Islet precursor cell (in vitro differentiated cells): Measurements from ENCODE around the gene PARD3B.
A peak's percentile ranks its signal among the peaks of the same experiment; 100 is the strongest.

ENCODE experiments used
- DNase-seq: peaks from one replicate; pipeline ENCODE4 v3.0.0-alpha.2; 2018

PARD3B gene

GRCh38 chr2:205441524-205441923 lies 896.2 kb downstream of the PARD3B start:
- DNase-seq, result no peak

- DNase-seq, result no peak
Observed at GRCh38 chr2:205448189-205448588, 902.9 kb downstream of the PARD3B start.

- DNase-seq, result no peak
Observed at GRCh38 chr2:205451901-205452512, 906.7 kb downstream of the PARD3B start.

DNA sequence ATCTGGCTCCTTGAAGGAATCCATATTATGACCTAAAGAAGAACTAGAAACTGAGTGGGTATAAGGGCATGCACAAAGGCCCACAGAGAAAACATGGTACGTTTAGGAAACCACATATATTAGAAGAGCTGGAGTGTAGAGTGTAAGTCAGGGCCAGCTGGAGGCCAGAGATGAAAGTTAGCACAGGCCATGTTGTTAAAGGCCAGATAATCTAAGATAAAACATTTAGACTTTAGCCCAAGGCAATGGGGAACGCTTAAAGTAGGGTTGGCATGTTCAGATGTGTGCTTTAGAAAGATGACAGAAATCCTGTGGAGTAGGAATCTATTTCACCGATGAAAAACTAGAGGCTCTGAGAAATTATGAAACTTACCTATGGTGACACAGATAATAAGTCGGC lies 907.9 kb downstream of the PARD3B start:
- DNase-seq, result no peak

- DNase-seq, result no peak
Observed at GRCh38 chr2:205456682-205457081, 911.4 kb downstream of the PARD3B start.

- DNase-seq, result no peak
Observed at GRCh38 chr2:205460217-205460616, 914.9 kb downstream of the PARD3B start.

GRCh38 chr2:205461169-205461568 lies 915.9 kb downstream of the PARD3B start:
- no peak for DNase-seq

- no peak for DNase-seq
Observed at GRCh38 chr2:205461678-205462665, 916.7 kb downstream of the PARD3B start.

GRCh38 chr2:205462681-205463345 lies 917.5 kb downstream of the PARD3B start:
- DNase-seq, result no peak

DNA sequence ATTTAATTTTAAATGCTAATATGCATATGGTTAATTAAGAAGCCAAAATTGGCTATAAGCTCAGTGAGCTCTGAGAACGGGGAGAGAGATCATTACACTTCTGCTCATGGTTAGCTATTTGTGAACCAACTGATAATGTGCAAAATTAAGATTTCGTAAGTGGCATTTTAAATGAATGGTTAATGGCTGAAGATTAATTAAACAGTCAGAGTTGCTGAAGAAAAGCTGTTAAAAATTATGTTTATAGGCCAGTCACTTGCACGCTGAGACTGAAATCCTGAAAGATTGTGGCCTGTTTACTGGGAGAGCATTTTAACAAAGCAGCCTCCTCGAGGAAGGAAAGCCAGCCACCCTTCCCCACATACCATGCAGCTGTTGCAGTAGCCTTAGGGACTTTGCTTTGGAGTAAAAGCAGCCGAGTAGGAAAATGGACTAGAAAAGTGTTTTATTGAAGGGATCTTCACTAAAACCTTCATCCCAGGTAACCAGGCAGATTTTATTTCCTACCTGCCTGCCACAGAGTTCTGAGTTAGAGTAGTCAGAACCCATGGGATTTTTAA lies 918.3 kb downstream of the PARD3B start:
- DNase-seq, result peak; percentile 81

- DNase-seq, result peak; percentile 74
Observed at GRCh38 chr2:205464681-205465080, 919.4 kb downstream of the PARD3B start.

DNA sequence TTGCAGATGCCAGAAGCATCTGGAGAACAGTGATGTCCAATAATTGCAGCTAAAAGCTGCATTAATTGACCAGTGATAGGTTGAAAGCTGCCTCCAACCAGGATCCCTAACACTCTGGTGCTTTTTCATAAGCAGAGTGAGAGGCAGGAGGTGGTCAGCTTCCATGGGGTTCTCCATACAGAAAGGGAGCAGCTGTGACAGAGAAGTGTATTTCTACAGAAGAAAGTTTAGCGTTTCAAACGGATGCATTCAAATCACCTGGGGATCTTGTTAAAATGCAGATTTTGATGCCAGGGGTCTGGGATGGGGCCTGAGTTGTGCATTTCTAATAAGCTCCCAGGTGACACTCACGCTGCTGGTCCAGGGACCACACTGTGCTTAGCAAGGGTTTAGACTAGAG lies 920.5 kb downstream of the PARD3B start:
- no peak for DNase-seq

DNA sequence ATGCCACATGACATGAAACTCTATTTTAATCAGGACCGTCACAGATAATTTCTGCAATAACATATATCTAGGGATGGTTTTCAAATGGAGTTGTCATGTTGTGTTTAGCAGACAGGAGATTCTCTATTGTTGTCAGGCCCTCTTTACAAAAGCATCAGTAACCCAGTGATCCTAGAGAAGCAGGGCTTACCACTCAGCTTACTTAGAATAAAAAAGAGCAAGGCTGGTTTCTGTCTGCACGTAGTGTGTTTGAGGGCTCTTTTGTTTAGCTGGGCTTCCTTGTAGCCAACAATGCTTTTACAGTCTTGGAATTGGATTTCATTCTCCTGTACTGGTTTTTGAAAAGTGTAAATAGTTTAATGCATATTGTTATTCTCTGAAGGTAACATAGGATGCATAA lies 926.5 kb downstream of the PARD3B start:
- no peak for DNase-seq

DNA sequence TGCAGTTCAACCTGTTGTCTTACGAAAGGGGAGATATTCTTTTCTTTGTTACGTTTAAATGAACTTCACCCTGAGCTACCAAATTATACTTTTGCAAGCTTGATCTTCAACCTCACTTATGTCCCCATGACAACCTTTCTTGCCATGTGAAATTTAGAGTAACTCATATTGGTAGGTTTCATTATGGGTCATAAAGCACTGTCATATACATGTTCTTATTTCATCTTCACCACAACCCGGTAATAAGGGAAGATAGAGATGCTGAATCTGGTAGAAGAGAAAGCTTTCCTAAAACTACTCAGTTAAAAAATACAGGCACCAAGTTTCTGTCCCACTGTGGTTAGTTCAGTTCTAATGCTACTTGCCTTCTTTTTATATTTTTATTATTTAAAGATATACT lies 928.5 kb downstream of the PARD3B start:
- no peak for DNase-seq

DNA sequence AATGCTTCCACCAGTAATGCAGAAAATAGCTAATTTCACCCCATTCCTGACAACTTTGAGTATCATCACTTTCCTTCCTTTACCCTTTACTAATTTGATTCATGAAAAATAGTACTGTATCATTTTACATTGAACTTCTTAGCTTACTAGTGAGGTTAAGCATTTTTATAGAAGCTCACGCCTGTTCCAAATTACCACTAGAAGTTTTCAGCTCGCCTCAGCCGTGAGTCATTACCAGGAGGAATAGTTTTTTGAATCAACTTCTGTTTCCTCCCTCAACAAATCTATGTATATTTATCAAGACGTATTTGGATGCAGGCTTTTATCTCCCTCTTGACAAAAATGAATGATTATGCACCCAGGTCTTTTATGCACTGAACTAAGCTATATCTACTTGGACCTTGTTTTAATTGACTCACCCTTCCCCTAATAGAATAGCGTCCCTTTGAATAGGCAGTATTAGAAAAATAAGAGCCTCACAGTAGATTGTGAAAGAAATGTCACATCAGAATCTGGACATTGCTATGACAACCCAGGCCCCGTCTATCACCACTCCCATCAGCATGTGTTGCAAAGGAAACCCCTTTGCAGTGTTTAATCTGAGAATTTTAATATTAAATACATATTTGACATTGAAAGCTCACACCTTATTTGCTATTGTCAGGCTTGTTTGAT lies 929.6 kb downstream of the PARD3B start:
- no peak for DNase-seq

DNA sequence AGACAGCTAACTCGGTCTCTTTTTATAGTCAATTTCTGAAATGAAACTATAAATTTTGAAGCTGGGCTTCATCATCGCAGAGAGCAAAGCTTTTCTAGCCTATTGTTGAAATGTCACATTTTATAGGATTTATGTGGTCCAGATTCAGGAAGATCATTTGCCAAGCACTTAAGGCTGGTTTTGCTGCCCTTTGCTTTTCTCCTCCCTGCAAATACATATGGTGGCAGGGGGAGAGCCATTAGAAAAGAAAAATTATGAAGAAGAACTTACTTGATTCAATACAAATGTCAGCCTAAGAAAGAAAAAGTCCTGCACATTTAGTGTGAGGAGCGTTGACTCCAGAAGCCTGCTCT lies 930.1 kb downstream of the PARD3B start:
- DNase-seq, result no peak

DNA sequence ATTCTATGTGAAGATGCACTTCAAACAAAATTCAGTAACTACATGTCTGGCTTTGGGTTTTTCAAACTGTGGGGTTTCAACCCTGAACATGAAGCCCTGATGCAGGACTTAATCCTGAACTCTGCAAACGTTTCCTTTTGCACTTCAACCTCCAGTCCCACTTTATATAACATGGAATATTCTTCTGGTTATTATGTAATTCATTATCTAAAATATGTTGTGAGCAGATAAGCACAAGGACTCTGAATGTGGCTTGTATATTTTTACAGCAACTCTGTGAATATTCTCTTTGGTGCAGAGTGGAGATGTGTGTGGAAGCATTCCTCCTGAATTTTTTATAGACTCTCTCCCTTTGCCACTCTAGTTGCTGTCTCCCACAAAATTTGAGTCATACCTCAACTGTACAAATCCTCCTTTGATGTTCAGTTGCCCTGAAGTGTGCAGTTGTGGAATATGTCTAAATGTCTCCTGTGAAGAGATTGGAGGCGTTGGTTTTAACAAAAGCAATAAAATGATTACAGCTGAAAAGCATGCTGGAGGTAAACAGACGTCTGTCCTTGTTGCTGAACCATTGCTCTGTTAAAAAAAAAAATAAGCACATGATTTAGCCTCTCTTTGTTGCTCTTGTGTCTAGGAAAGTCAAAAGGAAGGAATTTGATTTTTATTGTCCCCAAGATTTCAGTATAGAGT lies 931.9 kb downstream of the PARD3B start:
- DNase-seq, result no peak

- no peak for DNase-seq
Observed at GRCh38 chr2:205481861-205482260, 936.6 kb downstream of the PARD3B start.

DNA sequence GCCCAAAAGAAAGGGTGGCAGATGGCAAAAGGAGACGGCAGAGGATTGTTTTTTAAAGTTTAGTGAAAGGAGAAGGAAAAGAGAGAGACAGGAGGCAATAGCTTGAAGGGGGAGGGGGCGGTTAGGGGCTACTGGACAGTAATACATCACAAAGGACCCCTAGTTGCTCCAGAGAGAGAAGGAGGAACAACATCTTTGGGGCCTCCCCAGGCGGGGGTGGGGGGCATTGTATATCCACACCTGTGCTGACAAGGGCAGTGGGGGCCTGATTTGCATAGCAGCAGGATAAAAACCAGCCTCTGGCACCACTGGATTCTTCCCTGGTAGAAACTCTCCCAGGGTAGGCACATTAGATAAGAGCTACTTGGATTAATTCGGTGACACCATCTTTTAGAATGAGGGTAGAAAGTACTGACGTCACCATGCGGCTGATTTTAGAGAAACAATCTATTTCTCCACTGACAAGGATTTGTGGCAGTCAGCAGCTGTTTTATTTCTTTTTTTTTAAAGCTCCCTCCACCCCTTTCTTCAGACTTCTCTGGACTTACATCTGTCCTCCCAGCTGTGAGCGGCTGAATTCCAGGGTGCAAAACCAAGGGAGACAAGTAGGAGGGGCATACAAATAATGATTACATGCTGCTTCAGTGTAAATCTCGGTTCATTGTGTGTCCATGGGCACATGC lies 937.3 kb downstream of the PARD3B start:
- no peak for DNase-seq

DNA sequence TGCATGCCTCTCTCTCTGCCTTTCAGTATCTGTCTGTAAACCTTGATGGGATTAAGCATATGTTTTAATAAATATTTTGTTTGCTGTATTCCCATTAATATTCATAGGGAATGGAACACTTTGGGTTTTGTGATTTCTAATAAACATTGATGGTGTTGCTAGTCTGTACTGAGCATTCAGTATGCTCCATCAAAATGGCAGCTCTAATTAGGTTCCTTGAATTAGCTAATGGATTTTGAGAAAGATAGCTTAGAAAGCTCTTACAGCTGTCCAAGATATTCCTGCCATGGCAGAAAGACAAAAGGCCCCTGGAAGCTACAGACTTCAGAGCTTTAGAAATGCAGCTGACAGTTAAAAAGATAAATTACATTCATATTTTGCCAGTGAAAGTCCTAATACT lies 937.8 kb downstream of the PARD3B start:
- no peak for DNase-seq

- no peak for DNase-seq
Observed at GRCh38 chr2:205484215-205484614, 938.9 kb downstream of the PARD3B start.

DNA sequence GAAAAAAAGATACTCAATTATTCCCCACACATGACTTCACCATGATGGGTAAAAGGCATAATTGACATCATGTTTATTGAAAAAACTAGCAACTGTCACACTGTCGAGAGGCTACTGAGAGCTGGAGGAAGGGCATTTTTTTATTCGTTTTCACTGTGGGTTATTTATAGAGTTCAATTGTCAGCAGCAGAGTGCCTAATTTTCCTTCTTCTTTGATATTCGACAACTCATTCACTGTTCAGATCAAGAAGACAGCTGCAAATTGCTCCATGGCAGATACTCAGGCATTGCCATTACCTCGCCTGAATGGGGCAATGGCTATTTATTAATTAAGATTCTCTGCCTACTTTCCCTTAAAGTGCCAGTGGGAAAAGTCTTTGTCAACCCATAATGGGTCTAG lies 939.5 kb downstream of the PARD3B start:
- DNase-seq, result no peak
